Stomach smooth muscle (tissue), 2 donors: ENCODE measurements around the gene IRF3.
A peak's percentile ranks its signal among the peaks of the same experiment; 100 is the strongest.

Source experiments
- H3K27ac ChIP-seq: one replicate; pipeline ENCODE4 v1.7.0; 2013; ENCODE audit warnings: mild to moderate bottlenecking, low read length, inconsistent platforms
- H3K27me3 ChIP-seq, 2 donors: one replicate each; pipeline ENCODE4 v1.7.0; 2013; ENCODE audit warnings: low read length in 2 of 2; ENCODE audit not compliant: insufficient read depth in 2 of 2, control insufficient read depth in 1 of 2
- H3K36me3 ChIP-seq, 2 donors: one replicate each; pipeline ENCODE4 v1.7.0; 2013; ENCODE audit warnings: low read length in 2 of 2; ENCODE audit not compliant: control insufficient read depth in 2 of 2, insufficient read depth in 2 of 2
- H3K4me1 ChIP-seq: one replicate; pipeline ENCODE4 v1.7.0; 2013; ENCODE audit warnings: low read length; ENCODE audit not compliant: control insufficient read depth, insufficient read depth
- H3K4me3 ChIP-seq, 2 donors: one replicate each; pipeline ENCODE4 v1.7.0; 2013; ENCODE audit warnings: low read length in 2 of 2
- H3K9ac ChIP-seq, 2 donors: one replicate each; pipeline ENCODE4 v1.7.0; 2013; ENCODE audit warnings: low read length in 2 of 2, mild to moderate bottlenecking in 1 of 2
- H3K9me3 ChIP-seq, 2 donors: one replicate each; pipeline ENCODE4 v1.7.0; 2013; ENCODE audit warnings: low read length in 2 of 2; ENCODE audit not compliant: control insufficient read depth in 2 of 2
- donor health status: healthy.
- donor health status: Pancreatic carcinoma.

The IRF3 gene

GRCh38 chr19:49696115-49696514 lies 30.5 kb upstream of the IRF3 start:
- H3K36me3 ChIP-seq: no peaks in the 10 kb centered on the region

GRCh38 chr19:49692147-49692506 lies 26.5 kb upstream of the IRF3 start:
- Histone ChIP-seq H3K36me3 (peaks cover under 1 to 5% of the 10 kb centered on the region in 2 donors), H3K9me3 (no peaks in the 10 kb centered on the region), H3K4me1 (peaks cover 25% of the 10 kb centered on the region), H3K9ac (no peak overlapping the region), H3K27ac (no peak overlapping the region), H3K4me3 (no peak overlapping the region), H3K27me3 (peaks cover 10 to 22% of the 10 kb centered on the region in 2 donors)

More at GRCh38 chr19:49696115-49696514, 30.5 kb upstream of the IRF3 start:
- Histone ChIP-seq H3K4me3 (no peak overlapping the region), H3K4me1 (peaks cover 7% of the 10 kb centered on the region), H3K9me3 (no peaks in the 10 kb centered on the region), H3K27me3 (peaks cover 0 to 2% of the 10 kb centered on the region in 2 donors), H3K9ac (no peak overlapping the region), H3K27ac (no peak overlapping the region)

- no peak overlapping the region for H3K27ac ChIP-seq
- H3K27me3 ChIP-seq: peaks cover 10 to 22% of the 10 kb centered on the region in 2 donors
- H3K9ac ChIP-seq: no peak overlapping the region
- H3K4me1 ChIP-seq: peaks cover 25% of the 10 kb centered on the region
- H3K36me3 ChIP-seq: peaks cover 4 to 5% of the 10 kb centered on the region in 2 donors
- peak overlapping the region; percentile 65 to 79 for H3K4me3 ChIP-seq
- no peaks in the 10 kb centered on the region for H3K9me3 ChIP-seq
Measured at GRCh38 chr19:49691243-49692146, 25.8 kb upstream of the IRF3 start.

- Histone ChIP-seq H3K27me3 (peaks cover 10 to 22% of the 10 kb centered on the region in 2 donors), H3K27ac (peak within 1 kb of the TSS; percentile 31), H3K4me1 (peaks cover 25% of the 10 kb centered on the region), H3K9me3 (no peaks in the 10 kb centered on the region), H3K4me3 (peak within 1 kb of the TSS; percentile 65 to 79), H3K36me3 (peaks cover 8 to 12% of the 10 kb centered on the region in 2 donors), H3K9ac (peak within 1 kb of the TSS; percentile 35 to 51)
Measured at GRCh38 chr19:49690656-49691242, 25.1 kb upstream of the IRF3 start, which contains the start of gene CPT1C. TSS of gene CPT1C (plus strand) at chr19:49691116. CDS start at chr19:49692253, 1,137 bp downstream.

GRCh38 chr19:49690079-49690655 lies 24.5 kb upstream of the IRF3 start:
- peak overlapping the region; percentile 35 to 51 for H3K9ac ChIP-seq

GRCh38 chr19:49689133-49690078 lies 23.7 kb upstream of the IRF3 start, which contains the start of gene ADM5:
TSS of gene ADM5 (plus strand) at chr19:49689594. CDS start at chr19:49689838, 244 bp downstream.
- H3K27ac ChIP-seq: peak within 1 kb of the TSS; percentile 31
- no peaks in the 10 kb centered on the region for H3K9me3 ChIP-seq
- peaks cover 10 to 22% of the 10 kb centered on the region in 2 donors for H3K27me3 ChIP-seq
- peak within 1 kb of the TSS; percentile 35 to 51 for H3K9ac ChIP-seq
- peaks cover 25% of the 10 kb centered on the region for H3K4me1 ChIP-seq
- H3K4me3 ChIP-seq: peak within 1 kb of the TSS; percentile 65 to 79
- peaks cover 19 to 24% of the 10 kb centered on the region in 2 donors for H3K36me3 ChIP-seq

More at GRCh38 chr19:49690079-49690655, 24.5 kb upstream of the IRF3 start:
- Histone ChIP-seq H3K27ac (peak overlapping the region; percentile 31), H3K36me3 (peaks cover 13 to 17% of the 10 kb centered on the region in 2 donors), H3K4me3 (peak overlapping the region; percentile 65 to 79), H3K9me3 (no peaks in the 10 kb centered on the region), H3K4me1 (peaks cover 25% of the 10 kb centered on the region), H3K27me3 (peaks cover 10 to 22% of the 10 kb centered on the region in 2 donors)

- Histone ChIP-seq H3K27ac (no peak overlapping the region), H3K4me3 (peak overlapping the region in 1 of 2 donors; percentile 79), H3K36me3 (peaks cover 27 to 31% of the 10 kb centered on the region in 2 donors), H3K9ac (no peak overlapping the region), H3K4me1 (peaks cover 25% of the 10 kb centered on the region), H3K27me3 (peaks cover 10 to 22% of the 10 kb centered on the region in 2 donors), H3K9me3 (no peaks in the 10 kb centered on the region)
Measured at GRCh38 chr19:49688531-49689132, 23.0 kb upstream of the IRF3 start.

GRCh38 chr19:49687566-49688316 lies 22.1 kb upstream of the IRF3 start:
- no peak overlapping the region for H3K4me3 ChIP-seq
- peaks cover 28 to 37% of the 10 kb centered on the region in 2 donors for H3K36me3 ChIP-seq
- no peak overlapping the region for H3K27ac ChIP-seq
- H3K27me3 ChIP-seq: peaks cover 10 to 22% of the 10 kb centered on the region in 2 donors
- H3K4me1 ChIP-seq: peaks cover 25% of the 10 kb centered on the region
- H3K9ac ChIP-seq: no peak overlapping the region
- no peaks in the 10 kb centered on the region for H3K9me3 ChIP-seq

GRCh38 chr19:49687150-49687549 lies 21.5 kb upstream of the IRF3 start:
- no peak overlapping the region for H3K4me3 ChIP-seq
- H3K9me3 ChIP-seq: no peaks in the 10 kb centered on the region
- H3K27me3 ChIP-seq: peaks cover 10 to 22% of the 10 kb centered on the region in 2 donors
- H3K36me3 ChIP-seq: peaks cover 33 to 41% of the 10 kb centered on the region in 2 donors
- H3K4me1 ChIP-seq: peaks cover 25% of the 10 kb centered on the region
- H3K27ac ChIP-seq: no peak overlapping the region
- no peak overlapping the region for H3K9ac ChIP-seq
